Measurements from ENCODE around the gene EXOC3L4. TPM values are rescaled to one million over a fixed set of nuclear protein-coding genes. Genes with fewer than 3 reads are reported as not detected.

Gene EXOC3L4
- total RNA-seq, 1 donor from 2014 or later, result not detected

GRCh38 chr14:103056322-103057027, 38.0 kb upstream of the EXOC3L4 start:
- H3K79me2 ChIP-seq (ENCODE audit: insufficient read depth, low read length), result peaks cover 63% of the 10 kb centered on the region

GRCh38 chr14:103057028-103057371, 37.5 kb upstream of the EXOC3L4 start:
- no peaks in the 10 kb centered on the region for H3K36me3 ChIP-seq (ENCODE audit: insufficient read depth, low read length)
- peak overlapping the region; percentile 88 for H3K4me3 Mint-ChIP-seq (ENCODE audit: unreplicated experiment)
- H3K9me3 Mint-ChIP-seq (ENCODE audit: unreplicated experiment), result no peaks in the 10 kb centered on the region
- H3K9me3 ChIP-seq (ENCODE audit: insufficient read depth, low read depth, low read length), result no peaks in the 10 kb centered on the region
- H3K79me2 ChIP-seq (ENCODE audit: insufficient read depth, low read length), result peaks cover 58% of the 10 kb centered on the region
- no peaks in the 10 kb centered on the region for H3K27me3 Mint-ChIP-seq (ENCODE audit: low read depth, unreplicated experiment)
- H3K36me3 Mint-ChIP-seq (ENCODE audit: low read depth, unreplicated experiment), result peaks cover 1% of the 10 kb centered on the region
- H2AFZ ChIP-seq (ENCODE audit: low read depth, low read length), result peak overlapping the region; percentile 68
- H3K4me2 ChIP-seq (ENCODE audit: low read length), result peak overlapping the region; percentile 93
- no peak for TF ChIP-seq CTCF (IDR thresholded peaks at IDR 0.05; ENCODE audit: insufficient read depth, low read depth, low read length)
- no peak for TF ChIP-seq EZH2 (IDR thresholded peaks at IDR 0.05; ENCODE audit: insufficient read depth, low read length)
- peak overlapping the region; percentile 73 for H3K4me3 ChIP-seq (ENCODE audit: insufficient read depth, low read depth, low read length)
- peaks cover 43% of the 10 kb centered on the region for H4K20me1 ChIP-seq (ENCODE audit: insufficient read depth, low read length)
- peaks cover 26% of the 10 kb centered on the region for H3K4me1 Mint-ChIP-seq (ENCODE audit: low read depth, unreplicated experiment)
- H3K4me1 ChIP-seq (ENCODE audit: insufficient read depth, low read length), result no peaks in the 10 kb centered on the region
- peak overlapping the region; percentile 57 for H3K27ac ChIP-seq (ENCODE audit: low read depth, low read length)
- DNase-seq (ENCODE audit: low read depth) (no peak), FAIRE-seq (no peak)
- H3K27ac Mint-ChIP-seq (ENCODE audit: unreplicated experiment), result no peak overlapping the region
- H3K9ac ChIP-seq (ENCODE audit: low read length), result peak overlapping the region; percentile 87
- H3K27me3 ChIP-seq (ENCODE audit: insufficient read depth, low read length), result no peaks in the 10 kb centered on the region

More at GRCh38 chr14:103056322-103057027, 38.0 kb upstream of the EXOC3L4 start:
- TF ChIP-seq CTCF (IDR thresholded peaks at IDR 0.05; ENCODE audit: insufficient read depth, low read depth, low read length) (no peak), EZH2 (IDR thresholded peaks at IDR 0.05; ENCODE audit: insufficient read depth, low read length) (no peak)
- FAIRE-seq (no peak), DNase-seq (ENCODE audit: low read depth) (peak; percentile 35)
- Histone ChIP-seq H3K4me1 (ENCODE audit: insufficient read depth, low read length) (no peaks in the 10 kb centered on the region), H3K4me3 (ENCODE audit: insufficient read depth, low read depth, low read length) (peak overlapping the region; percentile 75), H3K27me3 (ENCODE audit: insufficient read depth, low read length) (no peaks in the 10 kb centered on the region), H3K36me3 (ENCODE audit: insufficient read depth, low read length) (no peaks in the 10 kb centered on the region), H3K9me3 (ENCODE audit: insufficient read depth, low read depth, low read length) (no peaks in the 10 kb centered on the region), H2AFZ (ENCODE audit: low read depth, low read length) (peak overlapping the region; percentile 68), H3K27ac (ENCODE audit: low read depth, low read length) (peak overlapping the region; percentile 57), H3K4me2 (ENCODE audit: low read length) (peak overlapping the region; percentile 93), H4K20me1 (ENCODE audit: insufficient read depth, low read length) (peaks cover 48% of the 10 kb centered on the region), H3K9ac (ENCODE audit: low read length) (peak overlapping the region; percentile 87)
- Mint-ChIP-seq H3K4me1 (ENCODE audit: low read depth, unreplicated experiment) (peaks cover 26% of the 10 kb centered on the region), H3K9me3 (ENCODE audit: unreplicated experiment) (no peaks in the 10 kb centered on the region), H3K27me3 (ENCODE audit: low read depth, unreplicated experiment) (no peaks in the 10 kb centered on the region), H3K4me3 (ENCODE audit: unreplicated experiment) (peak overlapping the region; percentile 88), H3K36me3 (ENCODE audit: low read depth, unreplicated experiment) (peaks cover 1% of the 10 kb centered on the region), H3K27ac (ENCODE audit: unreplicated experiment) (no peak overlapping the region)

Measured in astrocyte (in vitro differentiated cells and primary cell).